NOMO-1 (cell line): ENCODE results near the gene MDH1.
"Not testable (repeated sequence)": the region's sequence is repeated elsewhere in the genome, so short reads cannot be mapped to it uniquely, and the experiment has no call there.

Experiments used
- DNase-seq, 2 experiments: peaks; one replicate each; lab custom pipeline; 2025; ENCODE audit not compliant: unreplicated experiment in 2 of 2; lab: John Stamatoyannopoulos, UW

MDH1 gene

GRCh38 chr2:63588385-63589147, at the start of gene MDH1, which contains the start of gene WDPCP:
TSS of gene MDH1 (plus strand) at chr2:63588963. CDS start at chr2:63589044, 81 bp downstream.
TSS of gene WDPCP (minus strand) at chr2:63588477. CDS start at chr2:63588271, 206 bp downstream.
- DNase-seq, result peak; percentile 94 to 99

GRCh38 chr2:63539416-63540162, 49.2 kb upstream of the MDH1 start:
- DNase-seq, result no peak

- no peak for DNase-seq
Observed at GRCh38 chr2:63544017-63544627, 44.6 kb upstream of the MDH1 start.

DNA sequence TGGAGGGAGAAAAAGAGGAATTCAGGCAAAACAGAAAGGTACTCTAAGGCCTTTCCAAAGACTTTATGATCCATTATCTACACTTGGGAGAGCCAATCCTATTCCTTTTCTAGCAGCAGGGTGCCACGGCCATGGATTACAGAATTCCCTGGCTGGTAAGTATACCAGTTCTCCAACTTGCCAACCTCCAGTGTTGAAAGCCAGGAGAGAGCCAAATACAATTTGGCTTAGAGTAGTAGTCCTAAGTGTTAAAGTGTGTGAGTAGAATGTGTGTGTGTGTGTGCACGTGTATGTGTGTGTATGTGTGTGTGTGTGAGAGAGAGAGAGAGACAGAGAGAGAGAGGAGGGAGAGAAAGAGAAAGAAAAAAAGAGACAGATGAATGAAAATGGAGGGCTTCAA, 43.7 kb upstream of the MDH1 start:
- no peak for DNase-seq

GRCh38 chr2:63553049-63553448, 35.7 kb upstream of the MDH1 start:
- DNase-seq, result no peak

DNA sequence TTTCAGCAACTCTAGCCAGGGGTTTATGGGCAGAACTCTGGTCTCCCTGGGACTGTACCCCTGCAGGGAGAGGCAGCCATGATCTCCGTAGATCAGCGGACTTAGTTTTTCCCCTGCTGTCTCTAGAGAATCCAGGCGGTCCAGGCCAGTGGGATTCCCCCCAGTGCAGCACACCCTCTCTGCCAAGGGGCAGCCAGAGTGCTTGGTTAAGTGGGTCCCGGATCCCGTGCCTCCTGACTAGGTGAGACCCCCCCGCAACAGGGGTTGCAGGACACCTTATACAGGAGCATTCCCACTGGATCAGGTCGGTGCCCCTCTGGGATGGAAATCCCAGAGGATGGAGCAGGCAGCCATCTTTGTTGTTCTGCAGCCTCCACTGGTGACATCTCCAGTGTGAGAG, 33.5 kb upstream of the MDH1 start:
- DNase-seq, result no peak

DNA sequence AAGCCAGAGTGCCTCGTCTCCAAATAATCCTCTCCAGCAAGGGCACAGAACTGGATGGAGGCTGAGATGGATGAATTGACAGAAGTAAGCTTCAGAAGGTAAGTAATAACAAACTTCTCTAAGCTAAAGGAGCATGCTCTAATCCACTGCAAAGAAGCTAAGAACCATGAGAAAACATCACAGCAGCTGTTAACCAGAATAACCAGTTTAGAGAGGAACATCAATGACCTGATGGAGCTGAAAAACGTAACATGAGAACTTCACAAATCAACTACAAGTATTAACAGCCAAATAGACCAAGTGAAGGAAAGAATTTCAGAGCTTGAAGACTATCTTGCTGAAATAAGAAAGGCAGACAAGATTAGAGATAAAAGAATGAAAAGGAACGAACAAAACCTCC, 32.8 kb upstream of the MDH1 start:
- no peak for DNase-seq

DNA sequence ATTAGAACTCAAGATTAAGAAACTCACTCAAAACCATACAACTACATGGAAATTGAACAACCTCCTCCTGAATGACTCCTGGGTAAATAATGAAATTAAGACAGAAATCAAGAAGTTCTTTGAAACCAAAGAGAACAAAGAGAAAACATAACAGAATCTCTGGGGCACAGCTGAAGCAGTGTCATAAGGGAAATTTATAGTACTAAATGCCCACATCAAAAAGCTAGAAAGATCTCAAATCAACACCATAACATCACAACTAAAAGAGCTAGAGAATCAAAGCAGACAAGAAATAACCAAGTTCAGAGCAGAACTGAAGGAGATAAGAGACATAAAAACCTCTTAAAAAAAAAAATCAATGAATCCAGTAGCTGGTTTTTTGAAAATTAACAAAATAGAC, 30.9 kb upstream of the MDH1 start:
- DNase-seq, result not testable (repeated sequence)

DNA sequence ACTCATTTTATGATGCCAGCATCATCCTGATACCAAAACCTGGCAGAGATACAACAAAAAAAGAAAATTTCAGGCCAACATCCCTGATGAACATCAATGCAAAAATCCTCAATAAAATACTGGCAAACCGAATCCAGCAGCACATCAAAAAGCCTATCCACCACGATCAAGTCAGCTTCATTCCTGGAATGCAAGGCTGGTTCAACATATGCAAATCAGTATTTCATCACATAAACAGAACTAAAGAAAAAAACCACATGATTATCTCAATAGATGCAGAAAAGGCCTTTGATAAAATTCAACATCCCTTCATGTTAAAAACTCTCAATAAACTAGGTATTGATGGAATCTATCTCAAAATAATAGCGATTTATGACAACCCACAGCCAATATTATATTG, 29.8 kb upstream of the MDH1 start:
- DNase-seq, result not testable (repeated sequence)

DNA sequence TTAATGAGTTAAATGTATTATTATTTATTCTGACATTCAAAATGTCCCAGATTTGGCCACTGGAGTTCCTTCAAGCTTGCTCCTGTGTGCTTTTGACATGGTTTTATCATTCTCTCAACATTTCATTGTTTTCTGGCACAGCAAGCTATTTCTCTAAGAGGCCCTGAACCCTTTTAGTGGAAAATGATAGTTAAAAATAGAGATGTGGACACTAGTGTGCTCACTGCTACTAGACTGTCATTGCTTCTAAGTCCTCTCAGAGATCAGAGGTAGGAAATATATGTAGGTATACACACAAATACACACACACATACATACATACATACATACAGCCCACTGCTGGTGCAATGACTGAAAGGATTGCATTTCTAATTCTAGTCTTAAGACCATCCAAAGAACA, 26.0 kb upstream of the MDH1 start:
- DNase-seq, result no peak

GRCh38 chr2:63569740-63570139, 19.0 kb upstream of the MDH1 start:
- no peak for DNase-seq

DNA sequence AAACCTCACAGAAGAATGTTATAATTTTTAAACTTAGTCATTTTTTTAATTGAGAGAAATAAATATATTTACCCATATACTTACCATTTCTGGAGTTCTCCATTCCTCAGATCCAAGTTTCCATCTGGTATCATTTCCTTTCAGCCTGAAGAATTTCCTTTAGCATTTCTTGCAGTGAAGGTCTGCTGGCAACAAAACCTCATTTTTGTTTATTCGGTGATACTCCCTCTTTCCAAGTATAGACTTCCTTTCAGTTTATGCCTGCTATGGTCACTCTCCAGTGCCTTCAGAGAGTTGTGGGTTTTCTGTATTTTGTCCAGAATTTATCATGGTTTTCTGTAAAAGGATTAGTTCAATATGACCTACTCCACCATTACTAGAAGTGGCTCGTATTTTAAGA, 17.5 kb upstream of the MDH1 start:
- DNase-seq, result no peak

DNA sequence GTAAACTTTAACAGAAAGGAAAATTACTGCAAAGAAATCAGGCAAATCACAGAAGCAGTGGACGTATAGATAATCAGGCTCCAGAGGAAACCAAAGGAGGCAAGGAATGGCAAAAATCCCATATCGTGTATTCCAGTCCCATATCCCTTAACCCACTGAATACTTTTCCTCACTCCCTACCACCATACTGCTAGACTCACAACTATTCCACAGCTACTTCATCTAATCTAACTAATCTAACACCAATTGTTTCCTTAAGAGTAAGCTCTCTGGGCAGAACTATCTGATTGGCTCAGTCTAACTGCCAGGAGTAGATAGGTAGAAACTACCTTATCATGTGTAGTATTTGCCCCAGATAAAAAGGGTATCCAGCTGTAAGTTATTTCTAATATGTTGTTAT, 16.8 kb upstream of the MDH1 start:
- no peak for DNase-seq

GRCh38 chr2:63573026-63573425, 15.7 kb upstream of the MDH1 start:
- DNase-seq, result not testable (repeated sequence)

DNA sequence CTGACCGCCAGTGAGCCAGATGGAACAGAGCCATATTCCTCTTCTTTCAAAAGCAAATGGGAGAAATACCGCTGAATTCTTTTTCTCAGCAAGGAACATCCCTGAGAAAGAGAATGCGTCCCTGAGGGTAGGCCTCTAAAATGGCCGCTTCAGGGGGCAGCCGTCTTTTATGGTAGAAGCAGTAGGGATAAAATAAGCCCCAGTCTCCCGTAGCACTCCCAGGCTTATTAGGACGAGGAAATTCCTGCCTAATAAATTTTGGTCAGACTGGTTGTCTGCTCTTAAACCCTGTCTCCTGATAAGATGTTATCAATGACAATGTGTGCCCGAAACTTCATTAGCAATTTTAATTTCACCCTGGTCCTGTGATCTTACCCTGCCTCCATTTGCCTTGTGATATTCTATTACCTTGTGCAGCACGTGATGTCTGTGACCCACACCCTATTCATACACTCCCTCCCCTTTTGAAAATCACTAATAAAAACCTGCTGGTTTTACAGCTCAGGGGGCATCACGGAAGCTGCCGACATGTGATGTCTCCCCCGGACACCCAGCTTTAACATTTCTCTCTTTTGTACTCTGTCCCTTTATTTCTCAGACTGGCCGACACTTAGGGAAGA, 14.9 kb upstream of the MDH1 start:
- not testable (repeated sequence) for DNase-seq

DNA sequence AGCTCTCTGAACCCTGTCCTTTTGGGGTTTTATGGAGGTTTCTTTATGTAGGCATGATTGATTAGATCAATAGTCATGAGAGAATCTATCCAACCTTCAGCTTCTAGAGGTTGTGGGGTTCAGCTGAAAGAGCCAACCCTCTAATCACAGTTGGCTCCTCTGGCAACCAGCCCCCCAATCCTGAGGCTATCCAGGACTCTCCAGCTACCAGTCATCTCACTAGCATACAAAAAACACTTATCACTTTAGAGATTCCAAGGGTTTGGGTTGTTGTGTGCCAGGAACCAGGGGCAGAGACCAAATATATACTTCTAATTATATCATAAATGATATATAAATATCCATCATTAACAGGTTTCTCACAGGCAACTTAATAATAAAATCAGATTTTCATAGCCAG, 12.2 kb upstream of the MDH1 start:
- no peak for DNase-seq

DNA sequence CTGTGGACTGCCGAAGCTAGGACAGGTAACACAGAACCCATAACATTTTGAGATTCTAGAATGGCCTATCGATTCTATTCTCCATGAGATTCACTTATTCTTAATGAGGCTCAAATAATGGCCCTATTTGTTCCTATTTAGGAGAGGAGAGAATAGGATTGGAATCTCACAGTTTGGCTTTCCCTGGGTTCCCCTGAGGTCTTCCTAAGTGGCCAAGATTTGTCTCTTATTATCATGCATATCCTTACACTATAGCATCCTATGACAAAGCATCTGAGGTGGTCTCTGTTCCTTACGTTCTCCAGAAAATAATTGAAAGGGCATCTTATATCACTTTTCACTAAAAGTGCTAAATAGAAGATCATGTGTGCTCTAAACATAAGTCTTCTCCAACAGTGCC, 10.0 kb upstream of the MDH1 start:
- no peak for DNase-seq

DNA sequence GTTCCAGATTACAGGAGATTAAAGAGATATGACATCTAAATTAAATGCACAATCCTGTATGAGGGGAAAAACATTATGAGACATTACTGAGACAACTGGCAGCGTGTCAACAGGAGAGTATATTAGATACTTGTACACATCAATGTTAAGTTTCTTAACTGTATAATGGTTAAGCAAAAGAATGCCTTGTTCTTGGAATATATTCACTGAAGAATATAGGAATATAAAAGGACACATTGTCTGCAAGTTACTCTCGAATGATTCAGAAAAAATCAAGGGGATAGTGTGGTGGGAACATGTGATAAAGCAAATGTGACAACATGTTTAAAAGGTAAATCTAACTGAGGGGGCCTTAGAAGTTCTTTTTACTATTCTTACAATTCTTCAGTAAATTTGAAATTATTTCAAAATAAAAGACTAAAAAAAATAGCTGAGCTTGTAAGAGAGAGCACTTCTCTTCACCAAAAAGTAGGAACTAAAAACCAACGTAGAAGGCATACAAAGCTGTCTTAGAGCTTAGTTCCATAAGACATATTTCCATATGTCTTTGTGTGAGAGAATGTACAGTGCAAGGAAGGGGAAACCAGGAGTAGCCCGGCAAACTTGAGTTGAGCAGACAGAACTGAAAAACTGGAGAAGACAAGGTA, 8.0 kb upstream of the MDH1 start:
- no peak for DNase-seq

GRCh38 chr2:63581298-63581961, 7.3 kb upstream of the MDH1 start:
- DNase-seq, result no peak

DNA sequence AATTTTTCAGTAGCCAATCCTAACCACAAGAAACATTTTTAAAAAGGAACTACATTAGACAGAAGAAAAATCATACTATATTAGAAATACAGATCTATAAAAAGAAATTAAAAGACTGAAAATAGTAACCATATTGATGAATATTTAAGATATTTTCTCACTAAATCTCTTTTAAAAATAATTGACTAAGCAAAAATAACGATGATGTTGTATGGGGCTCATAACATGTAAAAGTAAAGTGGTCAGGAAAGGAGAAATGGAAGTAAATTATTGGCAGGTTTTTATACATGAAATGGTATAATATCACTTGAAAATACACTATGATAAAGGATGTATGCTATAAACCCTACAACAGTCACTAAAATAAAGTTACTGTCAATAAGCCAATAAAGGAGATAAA, 5.9 kb upstream of the MDH1 start:
- no peak for DNase-seq
